ENCODE measurements around the gene INPP4B. TPM values are rescaled to one million over a fixed set of nuclear protein-coding genes. Genes with fewer than 3 reads are reported as not detected.

INPP4B gene
- total RNA-seq, 1 experiment from 2014 or later: 14.3 TPM

GRCh38 chr4:142016031-142016430 lies 830.1 kb downstream of the INPP4B start:
- H3K4me1 ChIP-seq (ENCODE audit: control insufficient read depth in 1 of 2, insufficient read depth in 2 of 2, low read length in 2 of 2): no peaks in the 10 kb centered on the region

DNA sequence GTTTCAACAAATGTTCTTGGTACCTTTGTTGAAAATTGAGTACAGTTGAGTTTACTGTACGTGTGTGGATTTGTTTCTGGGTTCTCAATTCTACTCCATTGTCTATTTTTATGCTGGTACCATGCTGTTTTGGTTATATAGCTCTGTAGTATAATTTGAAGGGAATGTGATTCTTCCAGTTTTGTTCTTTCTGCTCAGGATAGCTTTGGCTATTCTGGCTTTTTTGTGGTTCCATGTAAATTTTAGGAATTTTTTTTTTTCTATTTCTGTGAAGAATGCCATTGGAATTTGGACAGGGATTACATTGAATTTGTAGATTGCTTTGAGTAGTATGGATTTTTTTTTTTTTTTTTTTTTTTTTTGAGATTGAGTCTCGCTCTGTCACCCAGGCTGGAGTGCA lies 836.4 kb downstream of the INPP4B start:
- Histone ChIP-seq H2AFZ (ENCODE audit: low read depth, low read length, poor library complexity, severe bottlenecking) (no peak overlapping the region), H4K20me1 (ENCODE audit: insufficient read depth) (no peaks in the 10 kb centered on the region), H3K27ac (ENCODE audit: low read depth, low read length) (no peak overlapping the region), H3K4me1 (ENCODE audit: control insufficient read depth in 1 of 2, insufficient read depth in 2 of 2, low read length in 2 of 2) (no peaks in the 10 kb centered on the region), H3K36me3 (ENCODE audit: control insufficient read depth in 1 of 2, insufficient read depth in 2 of 2, low read length in 2 of 2) (no peaks in the 10 kb centered on the region), H3K9me3 (ENCODE audit: control insufficient read depth in 1 of 2, insufficient read depth in 1 of 2, low read depth in 1 of 2, low read length in 2 of 2) (no peaks in the 10 kb centered on the region), H3K79me2 (ENCODE audit: insufficient read depth, low read length) (no peaks in the 10 kb centered on the region), H3K27me3 (ENCODE audit: insufficient read depth, low read length) (no peaks in the 10 kb centered on the region), H3K4me2 (ENCODE audit: low read length) (no peak overlapping the region), H3K9me2 (ENCODE audit: insufficient read depth) (no peaks in the 10 kb centered on the region), H3K9ac (ENCODE audit: low read length) (no peak overlapping the region), H3K4me3 (replicated peaks in 1 of 2; ENCODE audit: low read depth in 1 of 2, low read length in 2 of 2) (no peak overlapping the region)
- ChIA-PET RAD21 (ENCODE audit: low non-redundant PET in 1 of 2, low total read pairs in 2 of 2, uncharacterized antibody in 2 of 2, unreplicated experiment in 2 of 2) (interaction anchor here in 1 of 2 experiments (0.7 kb wide), 1 partner anchor 112 kb away, joined by 4 read pairs; no protein-coding TSS in a partner anchor), POLR2A (no interaction called here), CTCF (no interaction called here)
- TF ChIP-seq ELF1 (IDR thresholded peaks at IDR 0.05; ENCODE audit: borderline replicate concordance, low read depth) (no peak), SP1 (IDR thresholded peaks at IDR 0.05; ENCODE audit: low read depth) (no peak), POLR2A (IDR thresholded peaks at IDR 0.05; ENCODE audit: borderline replicate concordance, extremely low read depth, insufficient read depth, insufficient read length) (no peak), JUND (IDR thresholded peaks at IDR 0.05) (no peak), YY1 (IDR thresholded peaks at IDR 0.05; ENCODE audit: extremely low read depth, insufficient replicate concordance, low read depth, low read length) (no peak), ZFX (IDR thresholded peaks at IDR 0.05) (no peak), ATF3 (IDR thresholded peaks at IDR 0.05) (no peak), TCF7L2 (IDR thresholded peaks at IDR 0.05; ENCODE audit: borderline replicate concordance, extremely low read depth, insufficient read depth, insufficient read length) (no peak), EZH2 (IDR thresholded peaks at IDR 0.05) (no peak), ZBTB33 (IDR thresholded peaks at IDR 0.05; ENCODE audit: extremely low read depth, insufficient replicate concordance, low read length) (no peak), CBX3 (IDR thresholded peaks at IDR 0.05; ENCODE audit: low read depth) (no peak), EGR1 (IDR thresholded peaks at IDR 0.05; ENCODE audit: low read depth) (no peak), EZH2phosphoT487 (IDR thresholded peaks at IDR 0.05; ENCODE audit: borderline replicate concordance) (no peak)
- TF ChIP-seq, protein P1, sequence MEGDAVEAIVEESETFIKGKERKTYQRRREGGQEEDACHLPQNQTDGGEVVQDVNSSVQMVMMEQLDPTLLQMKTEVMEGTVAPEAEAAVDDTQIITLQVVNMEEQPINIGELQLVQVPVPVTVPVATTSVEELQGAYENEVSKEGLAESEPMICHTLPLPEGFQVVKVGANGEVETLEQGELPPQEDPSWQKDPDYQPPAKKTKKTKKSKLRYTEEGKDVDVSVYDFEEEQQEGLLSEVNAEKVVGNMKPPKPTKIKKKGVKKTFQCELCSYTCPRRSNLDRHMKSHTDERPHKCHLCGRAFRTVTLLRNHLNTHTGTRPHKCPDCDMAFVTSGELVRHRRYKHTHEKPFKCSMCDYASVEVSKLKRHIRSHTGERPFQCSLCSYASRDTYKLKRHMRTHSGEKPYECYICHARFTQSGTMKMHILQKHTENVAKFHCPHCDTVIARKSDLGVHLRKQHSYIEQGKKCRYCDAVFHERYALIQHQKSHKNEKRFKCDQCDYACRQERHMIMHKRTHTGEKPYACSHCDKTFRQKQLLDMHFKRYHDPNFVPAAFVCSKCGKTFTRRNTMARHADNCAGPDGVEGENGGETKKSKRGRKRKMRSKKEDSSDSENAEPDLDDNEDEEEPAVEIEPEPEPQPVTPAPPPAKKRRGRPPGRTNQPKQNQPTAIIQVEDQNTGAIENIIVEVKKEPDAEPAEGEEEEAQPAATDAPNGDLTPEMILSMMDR (IDR thresholded peaks at IDR 0.05 in 2 of 3, conservative IDR thresholded peaks at IDR 0.05 in 1 of 3; ENCODE audit: borderline replicate concordance in 1 of 3, insufficient read depth in 1 of 3, low read depth in 2 of 3, low read length in 2 of 3): no peak
- TF ChIP-seq, protein P2, sequence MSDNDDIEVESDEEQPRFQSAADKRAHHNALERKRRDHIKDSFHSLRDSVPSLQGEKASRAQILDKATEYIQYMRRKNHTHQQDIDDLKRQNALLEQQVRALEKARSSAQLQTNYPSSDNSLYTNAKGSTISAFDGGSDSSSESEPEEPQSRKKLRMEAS (IDR thresholded peaks at IDR 0.05): no peak
- no TSS peak for BruUV-seq (replicated peaks)
- DNase-seq (ENCODE audit: low read depth, low spot score) (no peak), ATAC-seq (no peak)
- intact Hi-C loops (cut with micrococcal nuclease): no loop called here

More at GRCh38 chr4:142016031-142016430, 830.1 kb downstream of the INPP4B start:
- Histone ChIP-seq H3K27me3 (ENCODE audit: insufficient read depth, low read length) (no peaks in the 10 kb centered on the region), H3K27ac (ENCODE audit: low read depth, low read length) (no peak overlapping the region), H4K20me1 (ENCODE audit: insufficient read depth) (no peaks in the 10 kb centered on the region), H3K9ac (ENCODE audit: low read length) (no peak overlapping the region), H3K9me3 (ENCODE audit: control insufficient read depth in 1 of 2, insufficient read depth in 1 of 2, low read depth in 1 of 2, low read length in 2 of 2) (no peaks in the 10 kb centered on the region), H3K9me2 (ENCODE audit: insufficient read depth) (no peaks in the 10 kb centered on the region), H3K79me2 (ENCODE audit: insufficient read depth, low read length) (no peaks in the 10 kb centered on the region), H3K4me2 (ENCODE audit: low read length) (no peak overlapping the region), H3K4me3 (replicated peaks in 1 of 2; ENCODE audit: low read depth in 1 of 2, low read length in 2 of 2) (no peak overlapping the region), H2AFZ (ENCODE audit: low read depth, low read length, poor library complexity, severe bottlenecking) (no peak overlapping the region), H3K36me3 (ENCODE audit: control insufficient read depth in 1 of 2, insufficient read depth in 2 of 2, low read length in 2 of 2) (no peaks in the 10 kb centered on the region)
- CTCF ChIA-PET: no interaction called here
- RAD21 ChIA-PET (ENCODE audit: low non-redundant PET in 1 of 2, low total read pairs in 2 of 2, uncharacterized antibody in 2 of 2, unreplicated experiment in 2 of 2): no interaction called here
- no peak for TF ChIP-seq YY1 (IDR thresholded peaks at IDR 0.05; ENCODE audit: extremely low read depth, insufficient replicate concordance, low read depth, low read length)
- TF ChIP-seq ZNF274 (IDR thresholded peaks at IDR 0.05; ENCODE audit: low read depth, low read length): no peak
- no peak for TF ChIP-seq EGR1 (IDR thresholded peaks at IDR 0.05; ENCODE audit: low read depth)
- intact Hi-C loops (cut with micrococcal nuclease): no loop called here
- no peak for DNase-seq (ENCODE audit: low read depth, low spot score)
- ATAC-seq: no peak
- BruUV-seq (replicated peaks): no TSS peak
- POLR2A ChIA-PET: no interaction called here
